Measurements from ENCODE around the gene IGLL5. TPM values are rescaled to one million over a fixed set of nuclear protein-coding genes. Genes with fewer than 3 reads are reported as not detected.

IGLL5 gene
- total and polyA plus RNA-seq, 9 of the 15 experiments (the other 6 are each of a cell fraction or from before 2014, with no cell fraction given) = not detected

GRCh38 chr22:22901578-22902218 is 14.1 kb downstream of the IGLL5 start (continued):
- TF ChIP-seq UBTF (IDR thresholded peaks at IDR 0.05; ENCODE audit: borderline replicate concordance in 1 of 2, low read depth in 2 of 2, low read length in 2 of 2) (no peak), FOXJ2 (tag; IDR thresholded peaks at IDR 0.05) (no peak), NR2F6 (CRISPR knock-in tag; IDR thresholded peaks at IDR 0.05) (no peak), ZNF311 (CRISPR knock-in tag; IDR thresholded peaks at IDR 0.05) (no peak), MAFF (IDR thresholded peaks at IDR 0.05; ENCODE audit: low read length) (no peak), MECOM (CRISPR knock-in tag; IDR thresholded peaks at IDR 0.05) (no peak), BHLHE40 (IDR thresholded peaks at IDR 0.05; ENCODE audit: low read length) (no peak), PHF21A (IDR thresholded peaks at IDR 0.05; ENCODE audit: borderline replicate concordance, low read depth) (0 out of 2 replicates have a peak, but pooled peaks have one; percentile 17), NCOR1 (IDR thresholded peaks at IDR 0.05) (no peak), CAMTA2 (CRISPR knock-in tag; conservative IDR thresholded peaks at IDR 0.05) (no peak), ELF1 (tag; IDR thresholded peaks at IDR 0.05) (no peak), CREBBP (IDR thresholded peaks at IDR 0.05; ENCODE audit: low read depth, low read length) (no peak)
- TF ChIP-seq, protein P1, sequence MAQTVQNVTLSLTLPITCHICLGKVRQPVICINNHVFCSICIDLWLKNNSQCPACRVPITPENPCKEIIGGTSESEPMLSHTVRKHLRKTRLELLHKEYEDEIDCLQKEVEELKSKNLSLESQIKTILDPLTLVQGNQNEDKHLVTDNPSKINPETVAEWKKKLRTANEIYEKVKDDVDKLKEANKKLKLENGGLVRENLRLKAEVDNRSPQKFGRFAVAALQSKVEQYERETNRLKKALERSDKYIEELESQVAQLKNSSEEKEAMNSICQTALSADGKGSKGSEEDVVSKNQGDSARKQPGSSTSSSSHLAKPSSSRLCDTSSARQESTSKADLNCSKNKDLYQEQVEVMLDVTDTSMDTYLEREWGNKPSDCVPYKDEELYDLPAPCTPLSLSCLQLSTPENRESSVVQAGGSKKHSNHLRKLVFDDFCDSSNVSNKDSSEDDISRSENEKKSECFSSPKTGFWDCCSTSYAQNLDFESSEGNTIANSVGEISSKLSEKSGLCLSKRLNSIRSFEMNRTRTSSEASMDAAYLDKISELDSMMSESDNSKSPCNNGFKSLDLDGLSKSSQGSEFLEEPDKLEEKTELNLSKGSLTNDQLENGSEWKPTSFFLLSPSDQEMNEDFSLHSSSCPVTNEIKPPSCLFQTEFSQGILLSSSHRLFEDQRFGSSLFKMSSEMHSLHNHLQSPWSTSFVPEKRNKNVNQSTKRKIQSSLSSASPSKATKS (CRISPR knock-in tag; IDR thresholded peaks at IDR 0.05) = no peak
- TF ChIP-seq, protein P2, sequence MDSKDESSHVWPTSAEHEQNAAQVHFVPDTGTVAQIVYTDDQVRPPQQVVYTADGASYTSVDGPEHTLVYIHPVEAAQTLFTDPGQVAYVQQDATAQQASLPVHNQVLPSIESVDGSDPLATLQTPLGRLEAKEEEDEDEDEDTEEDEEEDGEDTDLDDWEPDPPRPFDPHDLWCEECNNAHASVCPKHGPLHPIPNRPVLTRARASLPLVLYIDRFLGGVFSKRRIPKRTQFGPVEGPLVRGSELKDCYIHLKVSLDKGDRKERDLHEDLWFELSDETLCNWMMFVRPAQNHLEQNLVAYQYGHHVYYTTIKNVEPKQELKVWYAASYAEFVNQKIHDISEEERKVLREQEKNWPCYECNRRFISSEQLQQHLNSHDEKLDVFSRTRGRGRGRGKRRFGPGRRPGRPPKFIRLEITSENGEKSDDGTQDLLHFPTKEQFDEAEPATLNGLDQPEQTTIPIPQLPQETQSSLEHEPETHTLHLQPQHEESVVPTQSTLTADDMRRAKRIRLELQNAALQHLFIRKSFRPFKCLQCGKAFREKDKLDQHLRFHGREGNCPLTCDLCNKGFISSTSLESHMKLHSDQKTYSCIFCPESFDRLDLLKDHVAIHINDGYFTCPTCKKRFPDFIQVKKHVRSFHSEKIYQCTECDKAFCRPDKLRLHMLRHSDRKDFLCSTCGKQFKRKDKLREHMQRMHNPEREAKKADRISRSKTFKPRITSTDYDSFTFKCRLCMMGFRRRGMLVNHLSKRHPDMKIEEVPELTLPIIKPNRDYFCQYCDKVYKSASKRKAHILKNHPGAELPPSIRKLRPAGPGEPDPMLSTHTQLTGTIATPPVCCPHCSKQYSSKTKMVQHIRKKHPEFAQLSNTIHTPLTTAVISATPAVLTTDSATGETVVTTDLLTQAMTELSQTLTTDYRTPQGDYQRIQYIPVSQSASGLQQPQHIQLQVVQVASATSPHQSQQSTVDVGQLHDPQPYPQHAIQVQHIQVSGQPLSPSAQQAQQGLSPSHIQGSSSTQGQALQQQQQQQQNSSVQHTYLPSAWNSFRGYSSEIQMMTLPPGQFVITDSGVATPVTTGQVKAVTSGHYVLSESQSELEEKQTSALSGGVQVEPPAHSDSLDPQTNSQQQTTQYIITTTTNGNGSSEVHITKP (IDR thresholded peaks at IDR 0.05; ENCODE audit: partially characterized antibody) = no peak
- TF ChIP-seq, protein P3, sequence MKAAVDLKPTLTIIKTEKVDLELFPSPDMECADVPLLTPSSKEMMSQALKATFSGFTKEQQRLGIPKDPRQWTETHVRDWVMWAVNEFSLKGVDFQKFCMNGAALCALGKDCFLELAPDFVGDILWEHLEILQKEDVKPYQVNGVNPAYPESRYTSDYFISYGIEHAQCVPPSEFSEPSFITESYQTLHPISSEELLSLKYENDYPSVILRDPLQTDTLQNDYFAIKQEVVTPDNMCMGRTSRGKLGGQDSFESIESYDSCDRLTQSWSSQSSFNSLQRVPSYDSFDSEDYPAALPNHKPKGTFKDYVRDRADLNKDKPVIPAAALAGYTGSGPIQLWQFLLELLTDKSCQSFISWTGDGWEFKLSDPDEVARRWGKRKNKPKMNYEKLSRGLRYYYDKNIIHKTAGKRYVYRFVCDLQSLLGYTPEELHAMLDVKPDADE (conservative IDR thresholded peaks at IDR 0.05; ENCODE audit: control insufficient read depth, low read depth, low read length) = no peak
- TF ChIP-seq, protein P4, sequence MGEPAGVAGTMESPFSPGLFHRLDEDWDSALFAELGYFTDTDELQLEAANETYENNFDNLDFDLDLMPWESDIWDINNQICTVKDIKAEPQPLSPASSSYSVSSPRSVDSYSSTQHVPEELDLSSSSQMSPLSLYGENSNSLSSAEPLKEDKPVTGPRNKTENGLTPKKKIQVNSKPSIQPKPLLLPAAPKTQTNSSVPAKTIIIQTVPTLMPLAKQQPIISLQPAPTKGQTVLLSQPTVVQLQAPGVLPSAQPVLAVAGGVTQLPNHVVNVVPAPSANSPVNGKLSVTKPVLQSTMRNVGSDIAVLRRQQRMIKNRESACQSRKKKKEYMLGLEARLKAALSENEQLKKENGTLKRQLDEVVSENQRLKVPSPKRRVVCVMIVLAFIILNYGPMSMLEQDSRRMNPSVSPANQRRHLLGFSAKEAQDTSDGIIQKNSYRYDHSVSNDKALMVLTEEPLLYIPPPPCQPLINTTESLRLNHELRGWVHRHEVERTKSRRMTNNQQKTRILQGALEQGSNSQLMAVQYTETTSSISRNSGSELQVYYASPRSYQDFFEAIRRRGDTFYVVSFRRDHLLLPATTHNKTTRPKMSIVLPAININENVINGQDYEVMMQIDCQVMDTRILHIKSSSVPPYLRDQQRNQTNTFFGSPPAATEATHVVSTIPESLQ (CRISPR knock-in tag; IDR thresholded peaks at IDR 0.05) = no peak

Data from K562 (cell line).